ENCODE data around the gene FPR3.

The FPR3 gene

GRCh38 chr19:51754770-51755169 lies 40.2 kb upstream of the FPR3 start:
- TF ChIP-seq CTCF (IDR thresholded peaks at IDR 0.05; ENCODE audit: low read depth, low read length) = no peak
- H3K4me3 ChIP-seq (replicated peaks in 1 of 2; ENCODE audit: low read depth in 2 of 2, low read length in 2 of 2) = no peak overlapping the region
- DNase-seq (ENCODE audit: low read depth in 2 of 2) = no peak

- H3K4me3 ChIP-seq (replicated peaks in 1 of 2; ENCODE audit: low read depth in 2 of 2, low read length in 2 of 2) = no peak overlapping the region
- TF ChIP-seq CTCF (IDR thresholded peaks at IDR 0.05; ENCODE audit: low read depth, low read length) = no peak
- no peak for DNase-seq (ENCODE audit: low read depth in 2 of 2)
These were observed 39.4 kb upstream of the FPR3 start for GRCh38 chr19:51755571-51755970.

- DNase-seq (ENCODE audit: low read depth in 2 of 2) = no peak
- no peak within 1 kb of the TSS for H3K4me3 ChIP-seq (replicated peaks in 1 of 2; ENCODE audit: low read depth in 2 of 2, low read length in 2 of 2)
- TF ChIP-seq CTCF (IDR thresholded peaks at IDR 0.05; ENCODE audit: low read depth, low read length) = no peak
These were observed 34.1 kb upstream of the FPR3 start, which contains the start of gene FPR2 for GRCh38 chr19:51760697-51761356. TSS of gene FPR2 (plus strand) at chr19:51761180. CDS start at chr19:51768659, 7,479 bp downstream.

- no peak for DNase-seq (ENCODE audit: low read depth in 2 of 2)
- no peak overlapping the region for H3K4me3 ChIP-seq (replicated peaks in 1 of 2; ENCODE audit: low read depth in 2 of 2, low read length in 2 of 2)
- TF ChIP-seq CTCF (IDR thresholded peaks at IDR 0.05; ENCODE audit: low read depth, low read length) = no peak
These were observed 33.3 kb upstream of the FPR3 start for GRCh38 chr19:51761696-51762095.

- H3K4me3 ChIP-seq (replicated peaks in 1 of 2; ENCODE audit: low read depth in 2 of 2, low read length in 2 of 2) = no peak overlapping the region
- no peak for TF ChIP-seq CTCF (IDR thresholded peaks at IDR 0.05; ENCODE audit: low read depth, low read length)
- DNase-seq (ENCODE audit: low read depth in 2 of 2) = no peak
These were observed 29.9 kb upstream of the FPR3 start for GRCh38 chr19:51765086-51765485.

GRCh38 chr19:51766461-51766860 lies 28.5 kb upstream of the FPR3 start:
- no peak overlapping the region for H3K4me3 ChIP-seq (replicated peaks in 1 of 2; ENCODE audit: low read depth in 2 of 2, low read length in 2 of 2)
- TF ChIP-seq CTCF (IDR thresholded peaks at IDR 0.05; ENCODE audit: low read depth, low read length) = no peak
- DNase-seq (ENCODE audit: low read depth in 2 of 2) = no peak

All from cardiac fibroblast (primary cell).